OCI-LY3 (cell line): ENCODE data around the gene EHD3.

Experiments
- H2AFZ ChIP-seq: fragments of 200-600, 300-600 bp; shearing (Covaris generic); 2 replicates; pipeline ENCODE4 v1.6.0; 2014; ENCODE audit warnings: antibody characterized with exemption, low read depth, low read length
- H3K27ac ChIP-seq: fragments of 200-600, 300-600 bp; sonication (generic); 2 replicates; pipeline ENCODE4 v1.5.1; 2014; ENCODE audit warnings: mild to moderate bottlenecking, low read length, moderate library complexity, mixed read lengths
- H3K27me3 ChIP-seq: fragments of 200-600, 300-600 bp; sonication (generic); 2 replicates; pipeline ENCODE4 v1.6.1; 2014; ENCODE audit warnings: low read depth, low read length, mixed read lengths
- H3K36me3 ChIP-seq: fragments of 200-600, 300-600 bp; sonication (generic); replicated peaks from 2 replicates; pipeline ENCODE3; 2014; ENCODE audit warnings: low read depth, low read length, mixed read lengths
- H3K4me1 ChIP-seq: fragments of 300-600, 200-600 bp; sonication (generic); 2 replicates; pipeline ENCODE4 v1.6.1; 2014; ENCODE audit warnings: low read length, mixed read lengths
- H3K4me2 ChIP-seq: fragments of 200-600, 300-600 bp; sonication (generic); 2 replicates; pipeline ENCODE4 v1.6.1; 2014; ENCODE audit warnings: low read length, mixed read lengths
- H3K4me3 ChIP-seq: fragments of 300-600, 200-600 bp; sonication (generic); 2 replicates; pipeline ENCODE4 v1.5.1; 2014; ENCODE audit warnings: antibody characterized with exemption, mild to moderate bottlenecking, low read length, moderate library complexity
- H3K79me2 ChIP-seq: fragments of 300-600, 200-600 bp; shearing (Covaris generic); 2 replicates; pipeline ENCODE4 v1.6.1; 2014; ENCODE audit warnings: mild to moderate bottlenecking, low read length, mixed read lengths
- H3K9ac ChIP-seq: fragments of 300-600, 200-600 bp; shearing (Covaris generic); 2 replicates; pipeline ENCODE4 v1.6.0; 2014; ENCODE audit warnings: mild to moderate bottlenecking, low read length, moderate library complexity
- H3K9me3 ChIP-seq: fragments of 200-600, 300-600 bp; shearing (Covaris generic); 2 replicates; pipeline ENCODE4 v1.6.1; 2014; ENCODE audit warnings: low read length, mixed read lengths; ENCODE audit not compliant: insufficient read depth
- H4K20me1 ChIP-seq: fragments of 200-600, 300-600 bp; sonication (generic); 2 replicates; pipeline ENCODE4 v1.6.1; 2016; ENCODE audit warnings: low read length, mixed read lengths; ENCODE audit not compliant: insufficient read depth
- CTCF ChIP-seq: fragments of 200-600, 300-600 bp; sonication (generic); IDR thresholded peaks from 2 replicates; pipeline ENCODE4 v1.5.1; 2014; ENCODE audit warnings: antibody characterized with exemption, low read length, low read depth
- EZH2phosphoT487 ChIP-seq: fragments of 200-600 bp; shearing (Covaris generic); IDR thresholded peaks from 2 replicates; pipeline ENCODE4 v1.6.1; 2018; ENCODE audit warnings: antibody characterized with exemption, mixed run types, low read depth

Gene EHD3

GRCh38 chr2:31265234-31265633 lies 31.3 kb downstream of the EHD3 start:
- no peak for TF ChIP-seq CTCF
- TF ChIP-seq EZH2phosphoT487 = no peak
- no peaks in the 10 kb centered on the region for H4K20me1 ChIP-seq
- H3K4me3 ChIP-seq = no peak overlapping the region
- H3K4me2 ChIP-seq = no peak overlapping the region
- H2AFZ ChIP-seq = no peak overlapping the region
- H3K27ac ChIP-seq = no peak overlapping the region
- peaks cover 4% of the 10 kb centered on the region; the same call in 1 of the 2 replicates for H3K4me1 ChIP-seq
- H3K9ac ChIP-seq = no peak overlapping the region
- no peaks in the 10 kb centered on the region for H3K79me2 ChIP-seq
- H3K9me3 ChIP-seq = no peaks in the 10 kb centered on the region
- H3K27me3 ChIP-seq = no peaks in the 10 kb centered on the region
- H3K36me3 ChIP-seq = peaks cover 6% of the 10 kb centered on the region

- H3K9me3 ChIP-seq = no peaks in the 10 kb centered on the region
- H3K79me2 ChIP-seq = no peaks in the 10 kb centered on the region
- no peak overlapping the region for H3K4me3 ChIP-seq
- H3K9ac ChIP-seq = no peak overlapping the region
- H3K36me3 ChIP-seq = peaks cover 6% of the 10 kb centered on the region
- no peak overlapping the region for H3K4me2 ChIP-seq
- no peaks in the 10 kb centered on the region for H3K27me3 ChIP-seq
- H3K4me1 ChIP-seq = peaks cover 4% of the 10 kb centered on the region; the same call in 1 of the 2 replicates
- H4K20me1 ChIP-seq = no peaks in the 10 kb centered on the region
- H3K27ac ChIP-seq = no peak overlapping the region
- TF ChIP-seq EZH2phosphoT487 (no peak), CTCF (no peak)
- no peak overlapping the region for H2AFZ ChIP-seq
Measured at GRCh38 chr2:31266804-31267203, 32.9 kb downstream of the EHD3 start.

- Histone ChIP-seq H3K79me2 (no peaks in the 10 kb centered on the region), H3K27ac (no peak overlapping the region), H3K9me3 (no peaks in the 10 kb centered on the region), H3K4me1 (peaks cover 4% of the 10 kb centered on the region; the same call in 1 of the 2 replicates), H3K36me3 (peaks cover 6% of the 10 kb centered on the region), H2AFZ (no peak overlapping the region), H3K4me3 (no peak overlapping the region), H3K27me3 (no peaks in the 10 kb centered on the region), H3K4me2 (no peak overlapping the region), H4K20me1 (no peaks in the 10 kb centered on the region), H3K9ac (no peak overlapping the region)
- no peak for TF ChIP-seq CTCF
- TF ChIP-seq EZH2phosphoT487 = no peak
Measured at GRCh38 chr2:31267437-31268120, 33.6 kb downstream of the EHD3 start.

GRCh38 chr2:31268344-31268743 lies 34.4 kb downstream of the EHD3 start:
- no peaks in the 10 kb centered on the region for H4K20me1 ChIP-seq
- TF ChIP-seq CTCF = no peak; the same call in 1 of the 2 replicates
- no peak overlapping the region for H2AFZ ChIP-seq
- no peaks in the 10 kb centered on the region for H3K9me3 ChIP-seq
- H3K4me3 ChIP-seq = no peak overlapping the region
- H3K9ac ChIP-seq = no peak overlapping the region
- peaks cover 6% of the 10 kb centered on the region for H3K36me3 ChIP-seq
- no peak overlapping the region for H3K27ac ChIP-seq
- no peak overlapping the region for H3K4me2 ChIP-seq
- no peaks in the 10 kb centered on the region for H3K27me3 ChIP-seq
- H3K79me2 ChIP-seq = no peaks in the 10 kb centered on the region
- peaks cover 3% of the 10 kb centered on the region; the same call in 1 of the 2 replicates for H3K4me1 ChIP-seq
